Liver (tissue), 9 donors: ENCODE measurements around the gene PPFIA4. TPM values are rescaled to one million over a fixed set of nuclear protein-coding genes. Genes with fewer than 3 reads are reported as not detected.

ENCODE experiments used
- DNase-seq: peaks from one replicate; pipeline ENCODE4 v3.0.0-alpha.2; 2017; ENCODE audit warnings: low spot score
- H3K27ac ChIP-seq, 2 donors: one replicate each; pipeline ENCODE4 v1.7.0; 2013; ENCODE audit warnings: inconsistent platforms in 2 of 2, low read length in 2 of 2, control low read depth in 1 of 2, low read depth in 1 of 2, mild to moderate bottlenecking in 1 of 2
- H3K27me3 ChIP-seq, 4 donors: one replicate each; pipeline versions ENCODE4 v1.6.1 to v1.7.0; 2013; ENCODE audit warnings: low read length in 3 of 4, inconsistent platforms in 1 of 4, mild to moderate bottlenecking in 1 of 4, moderate library complexity in 1 of 4; ENCODE audit not compliant: control insufficient read depth in 4 of 4, insufficient read depth in 4 of 4
- H3K36me3 ChIP-seq, 4 donors: one replicate each; pipeline versions ENCODE4 v1.6.1 to v1.7.0; 2013; ENCODE audit warnings: low read length in 3 of 4, mild to moderate bottlenecking in 3 of 4, low read depth in 1 of 4, moderate library complexity in 1 of 4; ENCODE audit not compliant: control insufficient read depth in 4 of 4, insufficient read depth in 3 of 4
- H3K4me1 ChIP-seq, 4 donors: one replicate each; pipeline versions ENCODE4 v1.6.1 to v1.7.0; 2013; ENCODE audit warnings: low read length in 3 of 4, mild to moderate bottlenecking in 3 of 4, moderate library complexity in 1 of 4; ENCODE audit not compliant: control insufficient read depth in 4 of 4, insufficient read depth in 4 of 4
- H3K4me3 ChIP-seq, 3 donors: one replicate each; pipeline versions ENCODE4 v1.6.1 to v1.7.0; 2013; ENCODE audit warnings: low read length in 3 of 3, control low read depth in 1 of 3, low read depth in 1 of 3, mild to moderate bottlenecking in 1 of 3
- H3K9ac ChIP-seq, 2 donors: one replicate each; pipeline ENCODE4 v1.7.0; 2013; ENCODE audit warnings: low read length in 2 of 2, mild to moderate bottlenecking in 2 of 2, moderate library complexity in 2 of 2, control low read depth in 1 of 2, low read depth in 1 of 2
- H3K9me3 ChIP-seq, 4 donors: one replicate each; pipeline versions ENCODE4 v1.6.1 to v1.7.0; 2013; ENCODE audit warnings: low read length in 3 of 4; ENCODE audit not compliant: control insufficient read depth in 4 of 4
- CTCF ChIP-seq: fragments of 150-350 bp; IDR thresholded peaks from 2 replicates; pipeline ENCODE4 v1.5.1; 2017; ENCODE audit warnings: improper control_type of control experiment, low read depth, low read length; ENCODE audit not compliant: missing input control
- EGR1 ChIP-seq, 2 donors: IDR thresholded peaks; 2 replicates each; pipeline ENCODE4 v1.6.1; 2016 to 2018; ENCODE audit warnings: antibody characterized with exemption in 2 of 2, low read depth in 2 of 2
- FOXA2 ChIP-seq: IDR thresholded peaks from 2 replicates; pipeline ENCODE4 v1.6.1; 2016; ENCODE audit warnings: antibody characterized with exemption
- GABPA ChIP-seq, 2 donors: IDR thresholded peaks in 1 of 2; conservative IDR thresholded peaks in 1 of 2; 2 replicates each; pipeline ENCODE4 v1.6.1; 2016; ENCODE audit warnings: antibody characterized with exemption in 2 of 2, mild to moderate bottlenecking in 1 of 2, moderate library complexity in 1 of 2
- HNF4A ChIP-seq, 2 donors: conservative IDR thresholded peaks; 2 replicates each; pipeline ENCODE4 v1.6.1; 2016; ENCODE audit warnings: antibody characterized with exemption in 2 of 2, mild to moderate bottlenecking in 2 of 2
- HNF4G ChIP-seq: IDR thresholded peaks from 2 replicates; pipeline ENCODE4 v1.6.1; 2016; ENCODE audit warnings: antibody characterized with exemption
- JUND ChIP-seq, 2 donors: IDR thresholded peaks; 2 replicates each; pipeline ENCODE4 v1.6.1; 2016; ENCODE audit warnings: antibody characterized with exemption in 2 of 2
- MAX ChIP-seq: IDR thresholded peaks from 2 replicates; pipeline ENCODE4 v1.6.1; 2016; ENCODE audit warnings: antibody characterized with exemption
- NR2F2 ChIP-seq: IDR thresholded peaks from 2 replicates; pipeline ENCODE4 v1.6.1; 2016; ENCODE audit warnings: antibody characterized with exemption
- RAD21 ChIP-seq, 2 donors: IDR thresholded peaks; 2 replicates each; pipeline ENCODE4 v1.6.1; 2016; ENCODE audit warnings: antibody characterized with exemption in 2 of 2, mild to moderate bottlenecking in 2 of 2
- REST ChIP-seq: IDR thresholded peaks from 2 replicates; pipeline ENCODE4 v1.6.1; 2016; ENCODE audit warnings: antibody characterized with exemption, mild to moderate bottlenecking
- RXRA ChIP-seq, 2 donors: IDR thresholded peaks; 2 replicates each; pipeline ENCODE4 v1.6.1; 2017 to 2018; ENCODE audit warnings: antibody characterized with exemption in 2 of 2, mild to moderate bottlenecking in 1 of 2
- SP1 ChIP-seq: IDR thresholded peaks from 2 replicates; pipeline ENCODE4 v1.6.1; 2018; ENCODE audit warnings: antibody characterized with exemption, mild to moderate bottlenecking
- TAF1 ChIP-seq: conservative IDR thresholded peaks from 2 replicates; pipeline ENCODE4 v1.6.1; 2016; ENCODE audit warnings: antibody characterized with exemption, mild to moderate bottlenecking
- YY1 ChIP-seq: IDR thresholded peaks from 2 replicates; pipeline ENCODE4 v1.6.1; 2016; ENCODE audit warnings: antibody characterized with exemption, mild to moderate bottlenecking
- ZBTB33 ChIP-seq: IDR thresholded peaks from 2 replicates; pipeline ENCODE4 v1.6.1; 2016; ENCODE audit warnings: antibody characterized with exemption
- WGBS: extraction: QIAGEN DNeasy Blood & Tissue Kit; methylation state at CpG from one replicate; pipeline ENCODE4 v1.1.7; 2013; 5-methylcytosine and 5-hydroxymethylcytosine counted together
- polyA plus RNA-seq, 2 donors: library from polyadenylated mRNA; stranded (reverse) in 1 of 2; unstranded in 1 of 2; fragments of 200-250 nt in 1 of 2; fragments of >200 nt in 1 of 2; fragmentation: Nextera tagmentation in 1 of 2; extraction: Ambion mirVana in 1 of 2; gene quantifications; one replicate each; pipeline versions ENCODE4 v1.2.1 to v1.2.3, GENCODE V29; 2013 to 2015
- total RNA-seq, 2 donors: library from RNA; depleted of rRNA; stranded (reverse); fragments of >200 nt; gene quantifications; one replicate each; pipeline ENCODE4 v1.2.3, GENCODE V29; 2014
- donor health status: healthy.
- donor health status: healthy.
- donor health status: healthy.
- donor health status: healthy.
- donor health status: healthy.

PPFIA4 gene
- total and polyA plus RNA-seq, 4 donors: 0.07 to 0.33 (median 0.15) TPM

DNA sequence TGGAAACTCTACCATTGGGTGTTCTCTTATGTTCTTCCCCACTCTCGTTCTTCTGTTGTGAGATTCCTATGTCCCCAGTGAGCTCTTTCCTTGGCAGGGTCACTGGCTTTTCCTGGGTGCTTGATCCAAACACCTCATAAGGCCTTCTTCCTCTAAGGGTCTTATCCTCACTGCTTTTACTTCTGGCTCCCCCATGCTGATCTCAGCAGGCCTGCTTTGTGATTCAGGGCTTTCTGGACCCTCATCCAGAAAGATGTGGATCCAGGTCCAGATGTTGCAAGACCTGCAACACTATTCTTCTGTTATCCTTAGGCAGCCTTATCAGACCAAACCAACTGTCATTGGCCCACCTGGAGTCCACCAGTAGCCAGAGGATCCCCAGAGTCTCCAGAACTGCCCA lies 70.7 kb downstream of the PPFIA4 start:
- DNase-seq: no peak
- Histone ChIP-seq H3K9me3 (peaks cover 0 to 17% (median 6%) of the 10 kb centered on the region in 4 donors), H3K36me3 (no peaks in the 10 kb centered on the region), H3K4me1 (peaks cover 0 to 3% (median 1%) of the 10 kb centered on the region in 4 donors), H3K4me3 (no peak overlapping the region), H3K27ac (no peak overlapping the region), H3K27me3 (no peaks in the 10 kb centered on the region), H3K9ac (no peak overlapping the region)
- 68% methylated on average over 1 of the region's 1 CpG for WGBS
- TF ChIP-seq JUND (IDR thresholded peaks at IDR 0.05): no peak
- TF ChIP-seq RAD21 (IDR thresholded peaks at IDR 0.05): no peak
- TF ChIP-seq YY1: no peak

- TF ChIP-seq RXRA (IDR thresholded peaks at IDR 0.05) (no peak), YY1 (no peak), NR2F2 (no peak), FOXA2 (no peak), ZBTB33 (no peak), EGR1 (IDR thresholded peaks at IDR 0.05; ENCODE audit: low read depth in 2 of 2) (no peak), HNF4G (no peak), REST (no peak), MAX (no peak), GABPA (IDR thresholded peaks at IDR 0.05 in 1 of 2, conservative IDR thresholded peaks at IDR 0.05 in 1 of 2) (no peak), HNF4A (conservative IDR thresholded peaks at IDR 0.05) (no peak), CTCF (no peak), SP1 (no peak), TAF1 (no peak), RAD21 (IDR thresholded peaks at IDR 0.05) (no peak)
These were observed 72.2 kb downstream of the PPFIA4 start for GRCh38 chr1:203098445-203098844.

More at GRCh38 chr1:203098445-203098844, 72.2 kb downstream of the PPFIA4 start:
- peaks cover 0 to 10% (median 4%) of the 10 kb centered on the region in 4 donors for H3K4me1 ChIP-seq
- no peak overlapping the region for H3K4me3 ChIP-seq
- no peaks in the 10 kb centered on the region for H3K27me3 ChIP-seq
- DNase-seq: no peak
- 98% methylated on average over 1 of the region's 1 CpG for WGBS
- no peak overlapping the region for H3K27ac ChIP-seq
- H3K9me3 ChIP-seq: peaks cover 0 to 17% (median 6%) of the 10 kb centered on the region in 4 donors
- H3K9ac ChIP-seq: no peak overlapping the region
- H3K36me3 ChIP-seq: no peaks in the 10 kb centered on the region
